ENCODE data around the gene WDR36.

Gene WDR36

DNA sequence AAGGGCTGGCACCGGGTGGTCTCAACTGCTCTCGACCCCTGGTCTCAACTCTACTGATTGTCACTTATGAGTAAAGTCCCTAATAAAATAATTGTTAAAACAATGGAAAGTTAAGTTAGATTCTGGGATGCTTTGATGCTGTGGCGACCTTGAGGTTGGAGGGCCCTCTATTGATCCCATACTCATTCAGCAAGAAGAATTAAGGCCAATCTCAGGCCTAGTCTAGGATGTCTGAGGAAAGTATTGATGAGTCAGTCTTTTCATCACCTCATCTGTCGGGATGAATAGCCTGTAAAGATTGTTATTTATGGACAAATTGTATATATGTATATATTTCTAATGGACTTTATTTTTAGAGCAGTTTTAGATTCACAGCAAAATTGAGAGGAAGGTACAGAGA is 50.8 kb downstream of the WDR36 start:
- TF ChIP-seq CEBPB (IDR thresholded peaks at IDR 0.05), result no peak
- no peak for TF ChIP-seq EGR1 (IDR thresholded peaks at IDR 0.05)
- TF ChIP-seq, protein P1, sequence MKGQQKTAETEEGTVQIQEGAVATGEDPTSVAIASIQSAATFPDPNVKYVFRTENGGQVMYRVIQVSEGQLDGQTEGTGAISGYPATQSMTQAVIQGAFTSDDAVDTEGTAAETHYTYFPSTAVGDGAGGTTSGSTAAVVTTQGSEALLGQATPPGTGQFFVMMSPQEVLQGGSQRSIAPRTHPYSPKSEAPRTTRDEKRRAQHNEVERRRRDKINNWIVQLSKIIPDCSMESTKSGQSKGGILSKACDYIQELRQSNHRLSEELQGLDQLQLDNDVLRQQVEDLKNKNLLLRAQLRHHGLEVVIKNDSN (IDR thresholded peaks at IDR 0.05), result no peak
- TF ChIP-seq YY1 (IDR thresholded peaks at IDR 0.05; ENCODE audit: low read depth), result no peak
- no peak for TF ChIP-seq CREB1 (IDR thresholded peaks at IDR 0.05; ENCODE audit: low read depth)
- TF ChIP-seq FOXM1 (IDR thresholded peaks at IDR 0.05; ENCODE audit: borderline replicate concordance, low read depth), result no peak
- TF ChIP-seq TCF12 (IDR thresholded peaks at IDR 0.05; ENCODE audit: low read depth), result no peak
- no peak for TF ChIP-seq TEAD4 (IDR thresholded peaks at IDR 0.05)
- no peak for TF ChIP-seq ZBTB7A (IDR thresholded peaks at IDR 0.05; ENCODE audit: low read depth)
- TF ChIP-seq, protein P2, sequence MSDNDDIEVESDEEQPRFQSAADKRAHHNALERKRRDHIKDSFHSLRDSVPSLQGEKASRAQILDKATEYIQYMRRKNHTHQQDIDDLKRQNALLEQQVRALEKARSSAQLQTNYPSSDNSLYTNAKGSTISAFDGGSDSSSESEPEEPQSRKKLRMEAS (IDR thresholded peaks at IDR 0.05), result no peak
- TF ChIP-seq, protein P3, sequence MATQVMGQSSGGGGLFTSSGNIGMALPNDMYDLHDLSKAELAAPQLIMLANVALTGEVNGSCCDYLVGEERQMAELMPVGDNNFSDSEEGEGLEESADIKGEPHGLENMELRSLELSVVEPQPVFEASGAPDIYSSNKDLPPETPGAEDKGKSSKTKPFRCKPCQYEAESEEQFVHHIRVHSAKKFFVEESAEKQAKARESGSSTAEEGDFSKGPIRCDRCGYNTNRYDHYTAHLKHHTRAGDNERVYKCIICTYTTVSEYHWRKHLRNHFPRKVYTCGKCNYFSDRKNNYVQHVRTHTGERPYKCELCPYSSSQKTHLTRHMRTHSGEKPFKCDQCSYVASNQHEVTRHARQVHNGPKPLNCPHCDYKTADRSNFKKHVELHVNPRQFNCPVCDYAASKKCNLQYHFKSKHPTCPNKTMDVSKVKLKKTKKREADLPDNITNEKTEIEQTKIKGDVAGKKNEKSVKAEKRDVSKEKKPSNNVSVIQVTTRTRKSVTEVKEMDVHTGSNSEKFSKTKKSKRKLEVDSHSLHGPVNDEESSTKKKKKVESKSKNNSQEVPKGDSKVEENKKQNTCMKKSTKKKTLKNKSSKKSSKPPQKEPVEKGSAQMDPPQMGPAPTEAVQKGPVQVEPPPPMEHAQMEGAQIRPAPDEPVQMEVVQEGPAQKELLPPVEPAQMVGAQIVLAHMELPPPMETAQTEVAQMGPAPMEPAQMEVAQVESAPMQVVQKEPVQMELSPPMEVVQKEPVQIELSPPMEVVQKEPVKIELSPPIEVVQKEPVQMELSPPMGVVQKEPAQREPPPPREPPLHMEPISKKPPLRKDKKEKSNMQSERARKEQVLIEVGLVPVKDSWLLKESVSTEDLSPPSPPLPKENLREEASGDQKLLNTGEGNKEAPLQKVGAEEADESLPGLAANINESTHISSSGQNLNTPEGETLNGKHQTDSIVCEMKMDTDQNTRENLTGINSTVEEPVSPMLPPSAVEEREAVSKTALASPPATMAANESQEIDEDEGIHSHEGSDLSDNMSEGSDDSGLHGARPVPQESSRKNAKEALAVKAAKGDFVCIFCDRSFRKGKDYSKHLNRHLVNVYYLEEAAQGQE (IDR thresholded peaks at IDR 0.05; ENCODE audit: low read depth), result no peak
- TF ChIP-seq TAF1 (IDR thresholded peaks at IDR 0.05; ENCODE audit: low read depth), result no peak
- no peak for TF ChIP-seq NFIC (IDR thresholded peaks at IDR 0.05)
- TF ChIP-seq EP300 (IDR thresholded peaks at IDR 0.05; ENCODE audit: borderline replicate concordance), result no peak
- TF ChIP-seq RAD21 (IDR thresholded peaks at IDR 0.05; ENCODE audit: low read depth), result no peak

DNA sequence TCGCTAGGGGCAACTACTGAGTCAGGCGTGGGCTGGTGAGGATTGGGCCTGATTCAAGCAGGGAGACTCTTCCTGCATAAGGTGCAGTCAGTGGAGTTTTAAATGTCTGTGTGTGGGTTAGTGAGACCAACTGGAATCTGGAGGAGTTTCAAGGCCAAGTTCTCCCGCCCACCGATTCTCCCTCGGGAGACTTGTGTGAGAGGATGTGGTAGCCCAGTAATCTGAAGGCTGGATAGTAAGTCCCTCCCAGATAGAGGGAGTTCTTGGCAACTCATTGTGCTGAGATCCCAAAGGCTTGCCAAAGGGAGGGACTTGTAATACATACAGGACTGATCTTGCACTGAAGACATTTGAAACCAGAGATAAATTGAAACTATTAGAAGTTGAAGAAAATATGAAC is 51.8 kb downstream of the WDR36 start:
- TF ChIP-seq RAD21 (IDR thresholded peaks at IDR 0.05; ENCODE audit: low read depth) (no peak), CREB1 (IDR thresholded peaks at IDR 0.05; ENCODE audit: low read depth) (no peak), CEBPB (IDR thresholded peaks at IDR 0.05) (no peak), EP300 (IDR thresholded peaks at IDR 0.05; ENCODE audit: borderline replicate concordance) (no peak), TAF1 (IDR thresholded peaks at IDR 0.05; ENCODE audit: low read depth) (no peak), TEAD4 (IDR thresholded peaks at IDR 0.05) (no peak), FOXM1 (IDR thresholded peaks at IDR 0.05; ENCODE audit: borderline replicate concordance, low read depth) (no peak), ZBTB7A (IDR thresholded peaks at IDR 0.05; ENCODE audit: low read depth) (no peak), NFIC (IDR thresholded peaks at IDR 0.05) (no peak), EGR1 (IDR thresholded peaks at IDR 0.05) (no peak), YY1 (IDR thresholded peaks at IDR 0.05; ENCODE audit: low read depth) (no peak), TCF12 (IDR thresholded peaks at IDR 0.05; ENCODE audit: low read depth) (no peak)
- TF ChIP-seq, protein P2 (IDR thresholded peaks at IDR 0.05), result no peak
- TF ChIP-seq, protein P1 (IDR thresholded peaks at IDR 0.05), result no peak
- TF ChIP-seq, protein P3 (IDR thresholded peaks at IDR 0.05; ENCODE audit: low read depth), result no peak

DNA sequence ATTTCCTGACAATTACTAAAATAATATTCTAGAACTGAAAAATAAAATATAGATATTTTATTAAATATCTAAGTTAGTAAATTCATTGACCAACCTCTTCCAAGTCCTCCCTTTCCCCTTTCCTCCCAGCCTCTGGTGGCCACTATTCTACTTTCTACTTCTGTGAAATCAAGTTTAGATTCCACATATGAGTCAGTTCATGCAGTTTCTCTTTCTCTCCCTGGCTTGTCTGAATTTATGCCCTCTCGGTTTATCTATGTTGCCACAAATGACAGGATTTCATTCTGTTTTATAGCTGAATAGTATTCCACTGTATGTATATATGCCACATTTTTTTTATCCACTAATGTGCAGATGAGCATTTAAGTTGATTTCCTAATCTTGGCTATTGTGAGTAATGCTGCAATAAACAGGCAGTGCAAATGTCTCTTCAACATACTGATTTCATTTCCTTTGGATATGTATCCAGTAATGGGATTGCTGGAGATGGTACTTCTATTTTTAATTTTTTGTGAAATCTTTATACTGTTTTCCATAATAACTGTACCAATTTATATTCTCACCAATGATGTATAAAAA is 52.3 kb downstream of the WDR36 start:
- TF ChIP-seq ZBTB7A (IDR thresholded peaks at IDR 0.05; ENCODE audit: low read depth) (no peak), EP300 (IDR thresholded peaks at IDR 0.05; ENCODE audit: borderline replicate concordance) (no peak), RAD21 (IDR thresholded peaks at IDR 0.05; ENCODE audit: low read depth) (no peak), NFIC (IDR thresholded peaks at IDR 0.05) (no peak), CEBPB (IDR thresholded peaks at IDR 0.05) (no peak), YY1 (IDR thresholded peaks at IDR 0.05; ENCODE audit: low read depth) (no peak), FOXM1 (IDR thresholded peaks at IDR 0.05; ENCODE audit: borderline replicate concordance, low read depth) (no peak)
- TF ChIP-seq, protein P1 (IDR thresholded peaks at IDR 0.05), result no peak
- TF ChIP-seq, protein P3 (IDR thresholded peaks at IDR 0.05; ENCODE audit: low read depth), result no peak

DNA sequence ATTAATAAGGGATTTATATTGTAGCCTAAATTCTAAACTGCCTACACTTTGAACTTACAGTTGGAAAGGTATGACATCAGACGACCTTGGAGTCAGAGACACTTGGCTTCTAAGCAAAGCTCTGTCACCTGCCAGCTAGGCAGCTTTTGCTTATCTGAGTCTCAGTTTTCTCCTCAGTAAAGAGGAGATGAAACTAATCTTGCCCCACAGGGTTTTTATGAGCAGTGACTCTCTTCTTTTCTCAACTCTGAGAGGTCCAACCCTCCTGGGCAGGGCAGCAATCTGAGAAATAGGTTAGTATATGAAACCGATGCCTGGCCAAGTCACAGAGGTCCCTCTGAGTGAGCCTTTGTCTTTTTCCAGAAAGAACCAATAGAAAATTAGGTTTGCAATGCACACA is 53.9 kb downstream of the WDR36 start:
- TF ChIP-seq EGR1 (IDR thresholded peaks at IDR 0.05), result no peak
- no peak for TF ChIP-seq YY1 (IDR thresholded peaks at IDR 0.05; ENCODE audit: low read depth)
- no peak for TF ChIP-seq ZBTB7A (IDR thresholded peaks at IDR 0.05; ENCODE audit: low read depth)

Data from Ishikawa (cell line).